Measurements from ENCODE around the gene PRKAG2.

Gene PRKAG2

DNA sequence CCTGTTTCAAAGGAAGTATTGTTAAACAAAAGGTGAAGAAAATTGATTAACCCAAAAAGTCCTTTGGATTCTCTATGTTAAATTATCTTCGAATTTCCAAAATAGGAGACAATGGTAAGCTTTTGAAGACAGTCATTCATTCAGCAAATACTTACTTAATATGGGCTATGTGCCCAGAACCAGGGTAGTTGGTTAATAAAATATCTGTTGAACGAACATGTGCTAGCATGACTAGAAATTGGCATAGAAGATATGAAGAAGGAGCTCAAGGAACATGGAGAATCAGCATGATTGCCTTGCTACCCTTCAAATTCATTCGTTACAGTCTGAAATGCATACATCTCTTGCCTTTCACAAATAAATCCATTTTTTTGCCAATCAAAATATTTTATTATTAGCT is 234.2 kb downstream of the PRKAG2 start:
- H3K4me1 ChIP-seq (ENCODE audit: control insufficient read depth in 1 of 2, insufficient read depth in 1 of 2, low read depth in 1 of 2, low read length in 1 of 2), result no peaks in the 10 kb centered on the region
- no peak overlapping the region for H3K4me3 ChIP-seq (ENCODE audit: low read depth in 1 of 2, low read length in 1 of 2)
- H3K36me3 ChIP-seq, result no peaks in the 10 kb centered on the region
- H3K9me3 ChIP-seq, result no peaks in the 10 kb centered on the region
- no peak overlapping the region for H3K27ac ChIP-seq
- TF ChIP-seq, protein P1, sequence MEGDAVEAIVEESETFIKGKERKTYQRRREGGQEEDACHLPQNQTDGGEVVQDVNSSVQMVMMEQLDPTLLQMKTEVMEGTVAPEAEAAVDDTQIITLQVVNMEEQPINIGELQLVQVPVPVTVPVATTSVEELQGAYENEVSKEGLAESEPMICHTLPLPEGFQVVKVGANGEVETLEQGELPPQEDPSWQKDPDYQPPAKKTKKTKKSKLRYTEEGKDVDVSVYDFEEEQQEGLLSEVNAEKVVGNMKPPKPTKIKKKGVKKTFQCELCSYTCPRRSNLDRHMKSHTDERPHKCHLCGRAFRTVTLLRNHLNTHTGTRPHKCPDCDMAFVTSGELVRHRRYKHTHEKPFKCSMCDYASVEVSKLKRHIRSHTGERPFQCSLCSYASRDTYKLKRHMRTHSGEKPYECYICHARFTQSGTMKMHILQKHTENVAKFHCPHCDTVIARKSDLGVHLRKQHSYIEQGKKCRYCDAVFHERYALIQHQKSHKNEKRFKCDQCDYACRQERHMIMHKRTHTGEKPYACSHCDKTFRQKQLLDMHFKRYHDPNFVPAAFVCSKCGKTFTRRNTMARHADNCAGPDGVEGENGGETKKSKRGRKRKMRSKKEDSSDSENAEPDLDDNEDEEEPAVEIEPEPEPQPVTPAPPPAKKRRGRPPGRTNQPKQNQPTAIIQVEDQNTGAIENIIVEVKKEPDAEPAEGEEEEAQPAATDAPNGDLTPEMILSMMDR (IDR thresholded peaks at IDR 0.05), result no peak
- no peaks in the 10 kb centered on the region for H3K27me3 ChIP-seq

DNA sequence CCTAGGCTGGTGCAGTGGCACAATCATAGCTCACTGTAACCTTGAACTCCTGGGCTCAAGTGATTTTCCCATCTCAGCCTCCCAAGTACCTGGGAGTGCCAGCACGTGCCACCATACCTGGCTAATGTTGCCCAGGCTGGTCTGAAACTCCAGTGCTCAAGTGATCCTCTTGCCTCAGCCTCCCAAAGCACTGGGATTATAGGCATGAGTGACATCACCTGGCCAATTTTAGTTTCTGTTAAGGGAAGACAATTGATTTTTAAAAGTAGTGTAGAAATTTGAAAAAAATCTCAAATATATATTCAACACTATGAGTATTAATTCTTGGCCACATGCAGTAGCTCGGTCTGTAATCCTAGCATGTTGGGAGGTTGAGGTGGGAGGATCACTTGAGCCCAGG is 235.3 kb downstream of the PRKAG2 start:
- TF ChIP-seq, protein P1 (IDR thresholded peaks at IDR 0.05), result no peak
- Histone ChIP-seq H3K27me3 (no peaks in the 10 kb centered on the region), H3K9me3 (no peaks in the 10 kb centered on the region), H3K4me1 (ENCODE audit: control insufficient read depth in 1 of 2, insufficient read depth in 1 of 2, low read depth in 1 of 2, low read length in 1 of 2) (no peaks in the 10 kb centered on the region), H3K36me3 (no peaks in the 10 kb centered on the region), H3K4me3 (ENCODE audit: low read depth in 1 of 2, low read length in 1 of 2) (no peak overlapping the region), H3K27ac (no peak overlapping the region)

DNA sequence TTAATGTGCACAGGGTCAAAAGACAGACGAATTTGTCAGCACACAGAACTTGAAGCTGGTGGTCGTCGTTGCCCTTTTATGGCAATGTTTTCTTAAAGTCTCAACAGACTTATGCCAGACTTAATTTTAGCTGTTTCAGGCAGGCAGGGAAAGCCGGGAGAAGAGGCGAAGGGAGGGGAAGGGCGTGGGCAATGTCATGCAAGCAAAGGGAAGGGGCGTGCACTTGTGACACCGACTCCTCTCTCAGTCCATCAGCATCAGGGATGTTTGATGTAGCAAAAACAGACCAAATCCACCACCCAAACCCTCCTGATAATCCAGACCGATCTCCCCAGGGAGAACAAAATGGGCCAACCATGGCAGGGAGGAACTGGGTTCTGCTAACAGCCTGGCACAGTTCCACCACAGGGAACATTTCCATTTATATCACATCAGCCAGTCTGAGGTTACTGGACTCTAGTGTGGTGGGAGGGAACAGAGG is 239.1 kb downstream of the PRKAG2 start:
- no peak overlapping the region for H3K4me3 ChIP-seq (ENCODE audit: low read depth in 1 of 2, low read length in 1 of 2)
- no peaks in the 10 kb centered on the region for H3K27me3 ChIP-seq
- peaks cover 9 to 11% of the 10 kb centered on the region in 2 experiments for H3K4me1 ChIP-seq (ENCODE audit: control insufficient read depth in 1 of 2, insufficient read depth in 1 of 2, low read depth in 1 of 2, low read length in 1 of 2)
- H3K27ac ChIP-seq, result no peak overlapping the region
- no peaks in the 10 kb centered on the region for H3K9me3 ChIP-seq
- TF ChIP-seq, protein P1 (IDR thresholded peaks at IDR 0.05), result no peak
- no peaks in the 10 kb centered on the region for H3K36me3 ChIP-seq

DNA sequence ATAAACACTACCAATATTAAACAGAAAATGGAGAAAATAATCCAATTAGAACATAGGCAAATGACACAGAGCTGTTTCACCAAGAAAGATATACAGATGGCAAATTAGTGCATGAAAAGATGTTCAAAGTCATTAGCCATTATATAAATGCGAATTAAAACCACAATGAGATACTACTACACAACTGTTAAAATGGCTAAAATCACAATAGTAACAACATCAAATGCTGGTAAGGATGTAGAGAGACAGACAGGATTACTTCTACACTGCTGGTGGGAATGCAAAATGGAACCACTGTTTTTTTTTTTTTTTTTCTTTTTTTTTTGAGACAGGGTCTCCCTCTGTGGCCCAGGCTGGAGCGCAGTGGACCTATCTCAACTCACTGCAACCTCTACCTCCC is 242.3 kb downstream of the PRKAG2 start:
- Histone ChIP-seq H3K36me3 (no peaks in the 10 kb centered on the region), H3K4me1 (ENCODE audit: control insufficient read depth in 1 of 2, insufficient read depth in 1 of 2, low read depth in 1 of 2, low read length in 1 of 2) (peaks cover 24 to 28% of the 10 kb centered on the region in 2 experiments), H3K9me3 (no peaks in the 10 kb centered on the region), H3K27ac (no peak overlapping the region), H3K4me3 (ENCODE audit: low read depth in 1 of 2, low read length in 1 of 2) (no peak overlapping the region), H3K27me3 (peaks cover 12% of the 10 kb centered on the region)
- TF ChIP-seq, protein P1 (IDR thresholded peaks at IDR 0.05), result no peak

DNA sequence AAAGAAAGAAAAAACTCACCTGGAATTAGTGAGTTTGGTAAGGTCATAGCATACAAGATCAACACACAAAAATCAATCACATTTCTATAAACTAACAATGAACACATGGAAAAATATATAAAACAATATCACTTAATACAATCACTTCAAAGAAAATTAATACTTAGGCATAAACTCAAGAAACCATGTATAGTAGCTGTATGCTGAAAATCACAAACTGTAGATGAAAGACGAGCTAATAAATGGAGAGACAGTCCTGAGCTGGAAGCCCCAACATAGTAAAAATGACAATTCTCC is 243.5 kb downstream of the PRKAG2 start:
- H3K27ac ChIP-seq, result peak overlapping the region; percentile 93
- TF ChIP-seq, protein P1 (IDR thresholded peaks at IDR 0.05), result no peak

More for the DNA sequence above, 243.5 kb downstream of the PRKAG2 start:
- peaks cover 12% of the 10 kb centered on the region for H3K27me3 ChIP-seq
- peak overlapping the region; percentile 75 to 89 for H3K4me3 ChIP-seq (ENCODE audit: low read depth in 1 of 2, low read length in 1 of 2)
- no peaks in the 10 kb centered on the region for H3K36me3 ChIP-seq
- H3K9me3 ChIP-seq, result no peaks in the 10 kb centered on the region
- peaks cover 24 to 28% of the 10 kb centered on the region in 2 experiments for H3K4me1 ChIP-seq (ENCODE audit: control insufficient read depth in 1 of 2, insufficient read depth in 1 of 2, low read depth in 1 of 2, low read length in 1 of 2)

All from neutrophil (primary cell).